COLO829 (cell line): ENCODE measurements around the gene ATP5F1D.
A peak's percentile ranks its signal among the peaks of the same experiment; 100 is the strongest.
"Not testable (repeated sequence)": the region's sequence is repeated elsewhere in the genome, so short reads cannot be mapped to it uniquely, and the experiment has no call there.

Experiments
- DNase-seq: peaks from one replicate; pipeline ENCODE4 v3.0.0; 2012; ENCODE audit warnings: low spot score

ATP5F1D gene

DNA sequence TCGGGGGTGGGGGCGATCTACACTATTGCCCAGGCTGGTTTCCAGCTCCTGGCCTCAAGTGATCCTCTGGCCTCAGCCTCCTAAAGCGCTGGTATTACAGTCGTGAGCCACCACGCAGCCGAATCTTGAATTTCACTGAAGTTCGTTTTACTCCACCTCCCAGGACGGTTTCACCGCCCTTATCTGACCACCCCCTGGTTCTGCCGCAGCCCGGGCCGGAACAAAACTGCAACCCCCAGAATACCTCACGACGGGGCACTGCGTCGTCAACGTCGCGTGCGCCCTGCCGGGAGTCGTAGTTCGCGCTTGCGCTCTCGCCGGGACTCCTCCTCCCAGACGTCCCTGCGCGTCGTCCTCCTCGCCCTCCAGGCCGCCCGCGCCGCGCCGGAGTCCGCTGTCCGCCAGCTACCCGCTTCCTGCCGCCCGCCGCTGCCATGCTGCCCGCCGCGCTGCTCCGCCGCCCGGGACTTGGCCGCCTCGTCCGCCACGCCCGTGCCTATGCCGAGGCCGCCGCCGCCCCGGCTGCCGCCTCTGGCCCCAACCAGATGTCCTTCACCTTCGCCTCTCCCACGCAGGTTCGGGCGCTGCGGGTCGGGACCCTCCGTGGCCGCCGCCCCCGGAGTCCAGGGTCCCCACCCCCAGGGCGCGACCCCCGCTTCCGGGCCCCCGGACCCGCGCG lies at the start of gene ATP5F1D:
TSS of gene ATP5F1D (plus strand) at position 335 of the 679 bp plus-strand sequence. CDS start at position 435, 100 bp downstream.
- peak; percentile 96 for DNase-seq

DNA sequence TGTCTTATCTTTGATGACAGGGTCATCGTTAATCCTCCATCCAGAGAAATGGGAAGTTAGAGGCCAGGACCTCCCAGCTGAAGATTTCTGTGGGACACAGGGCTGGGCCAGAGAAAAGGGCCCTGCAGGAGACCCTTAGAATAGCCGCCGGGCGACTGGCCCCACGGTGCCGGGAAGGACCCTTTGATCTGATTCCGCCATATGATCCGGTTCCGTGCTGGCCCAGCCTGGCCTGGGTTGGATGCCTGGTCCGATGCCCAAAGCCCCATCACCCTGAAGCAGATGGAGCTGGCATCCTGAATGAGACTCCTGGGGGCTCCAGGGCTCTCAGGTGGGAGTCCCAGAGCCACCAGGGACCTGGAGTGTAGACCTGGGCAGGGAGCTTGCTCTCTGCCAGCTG lies 42.0 kb upstream of the ATP5F1D start:
- DNase-seq = no peak

DNA sequence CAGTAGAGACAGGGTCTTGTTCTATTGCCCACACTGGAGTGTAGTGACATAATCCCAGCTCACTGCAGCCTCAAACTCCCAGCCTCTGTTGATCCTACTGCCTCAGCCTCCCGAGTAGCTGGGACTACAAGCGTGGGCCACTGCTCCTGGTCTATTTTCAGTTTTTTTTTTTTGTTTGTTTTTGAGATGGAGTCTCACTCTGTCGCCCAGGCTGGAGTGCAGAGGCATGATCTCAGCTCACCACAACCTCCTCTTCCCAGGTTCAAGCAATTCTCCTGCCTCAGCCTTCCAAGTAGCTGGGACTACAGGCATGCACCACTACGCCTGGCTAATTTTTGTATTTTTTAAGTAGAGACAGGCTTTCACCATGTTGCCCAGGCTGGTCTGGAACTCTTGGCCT lies 40.9 kb upstream of the ATP5F1D start:
- not testable (repeated sequence) for DNase-seq

DNA sequence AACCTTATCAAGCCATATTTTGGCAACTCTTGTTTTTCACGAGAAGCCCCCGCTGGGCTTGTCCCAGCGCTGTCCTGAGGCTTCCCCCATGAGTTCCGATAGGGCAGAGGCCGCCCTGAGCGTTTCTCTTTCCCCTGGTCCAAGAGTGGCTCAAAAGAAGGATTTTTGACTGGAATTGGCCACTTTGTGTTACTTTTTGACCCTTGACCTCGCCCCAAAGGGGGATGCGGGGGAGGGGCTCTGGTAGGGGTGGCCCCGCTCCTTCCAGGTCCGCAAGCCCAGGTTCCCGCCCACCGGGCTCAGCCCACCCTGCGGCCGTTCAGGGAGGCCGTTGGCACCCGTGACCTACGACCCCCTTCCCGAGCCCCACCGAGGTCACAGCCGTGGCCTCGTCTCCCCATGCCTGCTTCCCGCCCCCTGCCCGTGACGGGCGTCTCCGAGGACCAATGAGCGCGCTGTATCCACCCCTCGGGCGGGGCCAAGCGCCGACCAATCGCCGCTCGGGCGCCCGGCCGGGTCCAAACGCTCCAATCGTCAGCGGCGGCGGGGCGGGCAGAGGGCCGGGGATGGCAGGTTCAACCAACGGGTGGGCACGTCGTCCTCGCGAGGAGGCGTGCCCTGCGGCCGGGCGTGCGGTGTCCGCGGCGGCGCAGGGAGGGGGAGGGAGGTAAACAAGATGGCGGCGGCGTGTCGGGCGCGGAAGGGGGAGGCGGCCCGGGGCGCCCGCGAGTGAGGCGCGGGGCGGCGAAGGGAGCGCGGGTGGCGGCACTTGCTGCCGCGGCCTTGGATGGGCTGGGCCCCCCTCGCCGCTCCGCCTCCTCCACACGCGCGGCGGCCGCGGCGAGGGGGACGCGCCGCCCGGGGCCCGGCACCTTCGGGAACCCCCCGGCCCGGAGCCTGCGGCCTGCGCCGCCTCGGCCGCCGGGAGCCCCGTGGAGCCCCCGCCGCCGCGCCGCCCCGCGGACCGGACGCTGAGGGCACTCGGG lies 36.1 kb upstream of the ATP5F1D start, which contains the start of gene STK11:
TSS of gene STK11 (plus strand) at position 665 of the 986 bp plus-strand sequence. CDS start 1,136 bp downstream, outside the sequence.
- DNase-seq = peak; percentile 97

DNA sequence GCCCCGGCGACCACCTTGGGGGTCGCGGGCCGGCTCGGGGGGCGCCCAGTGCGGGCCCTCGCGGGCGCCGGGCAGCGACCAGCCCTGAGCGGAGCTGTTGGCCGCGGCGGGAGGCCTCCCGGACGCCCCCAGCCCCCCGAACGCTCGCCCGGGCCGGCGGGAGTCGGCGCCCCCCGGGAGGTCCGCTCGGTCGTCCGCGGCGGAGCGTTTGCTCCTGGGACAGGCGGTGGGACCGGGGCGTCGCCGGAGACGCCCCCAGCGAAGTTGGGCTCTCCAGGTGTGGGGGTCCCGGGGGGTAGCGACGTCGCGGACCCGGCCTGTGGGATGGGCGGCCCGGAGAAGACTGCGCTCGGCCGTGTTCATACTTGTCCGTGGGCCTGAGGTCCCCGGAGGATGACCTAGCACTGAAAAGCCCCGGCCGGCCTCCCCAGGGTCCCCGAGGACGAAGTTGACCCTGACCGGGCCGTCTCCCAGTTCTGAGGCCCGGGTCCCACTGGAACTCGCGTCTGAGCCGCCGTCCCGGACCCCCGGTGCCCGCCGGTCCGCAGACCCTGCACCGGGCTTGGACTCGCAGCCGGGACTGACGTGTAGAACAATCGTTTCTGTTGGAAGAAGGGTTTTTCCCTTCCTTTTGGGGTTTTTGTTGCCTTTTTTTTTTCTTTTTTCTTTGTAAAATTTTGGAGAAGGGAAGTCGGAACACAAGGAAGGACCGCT lies 35.2 kb upstream of the ATP5F1D start:
- no peak for DNase-seq

DNA sequence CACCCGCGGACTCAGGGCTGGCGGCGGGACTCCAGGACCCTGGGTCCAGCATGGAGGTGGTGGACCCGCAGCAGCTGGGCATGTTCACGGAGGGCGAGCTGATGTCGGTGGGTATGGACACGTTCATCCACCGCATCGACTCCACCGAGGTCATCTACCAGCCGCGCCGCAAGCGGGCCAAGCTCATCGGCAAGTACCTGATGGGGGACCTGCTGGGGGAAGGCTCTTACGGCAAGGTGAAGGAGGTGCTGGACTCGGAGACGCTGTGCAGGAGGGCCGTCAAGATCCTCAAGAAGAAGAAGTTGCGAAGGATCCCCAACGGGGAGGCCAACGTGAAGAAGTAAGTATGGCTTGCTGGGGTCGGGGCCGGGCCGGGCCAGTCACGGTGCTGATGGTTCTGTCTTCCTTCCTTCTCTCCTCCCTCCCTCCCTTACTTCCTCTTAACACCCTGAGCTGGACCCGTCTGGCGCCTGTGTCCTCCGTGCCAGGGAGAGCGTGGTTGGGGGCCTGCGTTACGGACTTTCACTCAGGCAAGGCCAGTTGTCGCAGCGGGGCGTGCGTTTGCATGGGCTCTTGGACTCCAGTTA lies 34.6 kb upstream of the ATP5F1D start:
- DNase-seq = no peak

DNA sequence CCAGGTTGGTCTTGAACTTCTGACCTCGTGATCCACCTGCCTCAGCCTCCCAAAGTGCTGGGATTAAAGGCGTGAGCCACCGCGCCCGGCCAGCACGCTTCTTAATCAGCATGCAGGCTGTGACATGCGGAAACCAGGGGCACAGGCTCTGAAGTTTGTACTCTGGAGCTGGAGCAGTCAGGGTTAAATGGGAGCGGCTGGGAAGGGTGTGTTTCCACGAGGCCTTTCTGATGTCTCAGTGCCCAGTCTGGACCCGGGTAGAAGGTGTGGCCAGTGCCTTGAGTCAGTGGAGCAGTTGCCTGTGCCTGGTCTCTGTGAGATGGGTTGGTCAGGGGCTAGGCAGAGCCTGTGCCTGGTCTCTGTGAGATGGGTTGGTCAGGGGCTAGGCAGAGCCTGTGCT lies 32.7 kb upstream of the ATP5F1D start:
- not testable (repeated sequence) for DNase-seq

DNA sequence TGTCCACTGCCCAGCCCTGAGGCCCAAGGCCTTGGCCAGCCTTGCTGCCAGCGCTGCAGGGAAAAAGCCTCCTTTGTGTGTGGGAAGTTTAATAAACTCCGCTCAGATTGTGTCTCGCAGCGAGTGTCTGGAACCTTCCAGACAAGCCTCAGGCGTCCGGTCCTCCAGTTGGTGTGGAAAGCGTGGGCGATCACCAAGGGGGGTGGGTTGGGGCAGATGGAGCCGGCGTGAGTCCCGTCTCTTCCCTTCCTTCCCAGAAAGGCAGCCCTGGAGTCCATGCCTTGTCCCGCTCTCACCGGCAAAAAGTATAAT lies 31.4 kb upstream of the ATP5F1D start:
- peak; percentile 11 for DNase-seq

DNA sequence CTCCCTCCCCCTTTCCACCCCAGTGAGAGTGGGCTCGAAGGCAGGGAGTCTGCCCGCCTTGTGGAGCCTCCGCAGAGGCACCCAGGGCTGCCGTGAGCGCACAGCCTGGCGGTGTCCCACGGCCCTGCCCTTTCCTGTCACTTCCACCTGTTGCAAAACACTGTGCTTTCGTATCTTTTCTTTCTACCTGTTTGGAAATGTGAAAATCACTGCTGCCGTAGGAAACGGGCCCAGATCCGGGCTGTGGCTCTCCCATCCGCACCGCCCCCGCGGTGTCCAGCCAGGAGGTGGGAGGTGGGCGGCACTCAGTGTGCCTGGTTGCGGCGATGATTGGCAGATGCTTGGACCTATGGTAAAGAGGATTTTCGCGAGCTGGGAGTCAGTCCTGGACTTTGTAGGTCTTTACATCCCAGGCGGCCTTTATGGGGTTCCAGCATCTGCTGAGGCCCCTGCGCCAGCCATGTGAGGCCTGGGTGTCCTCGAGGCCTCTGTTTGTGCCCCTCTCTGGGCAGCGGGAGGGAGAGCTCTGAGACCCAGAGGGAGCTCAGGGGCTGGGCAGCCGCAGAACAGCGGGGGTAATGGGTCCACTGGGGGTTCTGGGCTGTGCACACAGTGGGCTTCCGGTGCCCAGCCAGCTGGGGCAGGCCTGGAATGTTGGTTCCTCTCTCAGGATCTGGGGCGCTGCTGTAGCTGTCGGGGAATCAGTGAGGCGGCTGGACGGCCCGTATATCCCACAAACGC lies 29.9 kb upstream of the ATP5F1D start:
- no peak for DNase-seq

DNA sequence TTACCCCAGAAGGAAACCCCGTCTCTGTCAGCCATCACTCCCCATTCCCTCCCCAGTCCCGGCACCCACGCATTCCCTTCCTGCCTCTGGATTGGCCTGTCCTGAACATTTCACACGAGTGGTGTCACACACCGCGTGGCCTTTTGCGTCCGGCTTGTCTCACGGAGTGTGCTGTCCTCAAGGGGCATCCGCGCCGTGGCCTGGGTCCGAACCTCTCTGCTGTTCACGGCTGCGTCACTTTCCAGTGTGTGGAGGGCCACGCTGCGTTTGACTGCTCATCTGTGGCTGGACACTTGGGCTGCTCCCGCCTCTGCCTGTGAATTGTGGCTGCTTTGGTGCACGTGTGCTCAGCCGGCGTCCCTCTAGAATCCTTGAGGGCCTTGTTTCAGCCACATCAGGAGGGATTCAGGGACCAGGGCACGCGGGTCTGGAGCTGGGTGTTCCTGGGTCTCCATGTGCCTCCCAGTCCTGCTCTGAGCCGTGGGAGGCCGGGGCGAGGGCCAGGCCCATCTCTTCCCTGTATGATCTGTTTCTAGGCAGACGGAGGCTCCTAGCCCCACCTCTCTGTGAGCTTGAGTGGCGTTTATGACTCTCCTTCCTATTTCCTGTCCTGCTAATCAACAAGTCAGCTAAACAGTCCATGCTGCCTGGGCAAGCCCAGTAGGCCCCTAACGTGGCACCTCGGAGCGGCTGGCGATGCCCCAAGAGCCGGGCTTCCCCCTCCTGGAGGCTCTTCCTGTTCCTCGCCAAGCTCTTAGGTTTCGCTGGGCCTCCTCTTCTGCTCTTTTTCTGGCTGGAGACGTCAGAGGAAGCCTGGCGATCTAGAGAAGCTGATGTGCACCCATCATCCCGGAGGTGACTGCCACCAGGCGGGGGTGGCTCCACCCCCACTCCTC lies 27.9 kb upstream of the ATP5F1D start:
- DNase-seq = no peak

DNA sequence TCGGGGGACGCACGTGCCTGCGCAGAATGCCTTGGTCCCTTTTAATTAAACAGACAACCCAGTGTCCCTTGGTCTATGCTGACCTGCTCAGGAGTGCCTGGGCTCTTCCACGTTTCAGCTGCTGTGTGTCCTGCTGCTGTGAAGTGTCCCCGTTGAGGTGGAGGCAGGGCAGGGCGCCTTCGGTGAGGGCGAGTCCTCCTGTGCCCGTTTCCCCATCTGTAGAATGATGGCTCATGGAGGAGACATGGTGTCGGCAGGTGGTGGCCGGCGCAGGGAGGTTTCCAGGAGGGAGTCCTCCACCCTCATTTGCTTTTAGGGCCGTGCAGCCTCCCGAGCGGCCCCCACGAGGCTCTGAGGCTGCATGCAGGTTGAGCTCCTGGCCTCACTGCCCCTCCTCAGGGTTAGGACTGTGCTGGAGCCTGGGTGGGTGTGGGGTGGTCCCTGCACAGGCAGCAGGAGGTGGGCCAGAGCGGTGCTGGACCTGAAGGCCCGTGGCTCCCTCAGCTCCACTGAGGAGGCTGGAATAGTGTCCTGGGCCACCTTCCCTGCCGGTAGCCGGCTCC lies 27.2 kb upstream of the ATP5F1D start:
- DNase-seq = no peak

DNA sequence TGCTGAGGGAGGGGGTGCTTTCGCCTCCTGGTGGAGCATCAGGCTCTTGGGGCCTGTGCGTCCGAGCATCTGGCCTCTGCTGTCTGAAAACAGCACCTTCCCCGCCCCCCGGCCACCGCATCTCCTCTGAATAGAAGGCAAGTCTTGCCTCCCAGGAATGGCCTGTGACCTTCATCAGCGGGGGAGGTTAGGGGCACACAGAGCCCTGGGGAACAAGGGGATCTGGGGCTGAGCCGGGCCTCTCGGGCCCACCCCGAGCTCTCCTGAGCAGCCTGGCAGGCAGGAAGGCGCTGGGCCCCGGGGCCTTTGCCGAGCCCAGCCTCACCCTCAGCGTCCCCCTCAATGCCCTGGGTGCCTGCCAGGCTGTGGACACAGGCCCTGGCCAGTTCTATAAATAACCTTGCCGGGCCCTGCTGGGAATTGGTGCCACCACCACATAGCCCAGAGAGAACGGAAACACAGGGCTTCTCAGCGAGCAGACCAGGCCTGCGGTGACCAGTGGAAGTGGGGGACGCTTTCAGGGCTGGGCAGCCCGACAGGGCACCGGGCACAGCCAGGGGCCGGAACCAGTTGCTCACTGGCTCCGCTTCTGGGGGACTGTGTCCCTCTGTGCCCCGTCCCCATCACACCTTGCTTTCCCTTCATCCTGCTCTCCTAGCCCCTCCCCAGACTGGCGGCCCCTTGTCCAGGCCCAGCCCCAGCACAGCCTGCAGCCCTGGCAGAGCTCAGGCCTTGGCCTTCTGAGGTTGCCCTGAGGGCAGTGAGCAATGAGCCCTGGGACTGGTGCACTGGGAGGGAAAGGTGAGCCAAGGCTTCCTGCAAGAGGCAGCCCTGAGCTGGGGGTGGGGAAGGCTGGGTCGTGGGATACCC lies 26.5 kb upstream of the ATP5F1D start:
- no peak for DNase-seq

DNA sequence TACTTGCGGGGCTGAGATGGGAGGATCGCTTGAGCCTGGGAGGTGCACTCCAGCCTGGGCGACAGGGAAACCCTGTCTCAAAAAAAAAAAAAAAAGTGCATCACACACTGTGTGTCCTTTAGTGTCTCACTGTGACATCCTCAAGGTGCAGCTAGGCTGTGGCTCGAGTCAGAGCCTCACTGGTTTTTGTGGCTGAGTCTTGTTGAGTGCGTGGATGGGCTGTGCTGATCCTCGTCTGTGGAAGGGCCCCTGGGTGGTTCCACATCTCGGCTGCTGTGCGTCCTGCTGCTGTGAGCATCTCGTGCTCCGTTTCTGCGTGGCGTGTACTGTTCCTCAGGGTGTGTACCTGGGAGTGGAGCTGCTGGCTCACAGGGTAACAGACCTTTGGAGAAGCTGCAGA lies 24.8 kb upstream of the ATP5F1D start:
- no peak for DNase-seq

DNA sequence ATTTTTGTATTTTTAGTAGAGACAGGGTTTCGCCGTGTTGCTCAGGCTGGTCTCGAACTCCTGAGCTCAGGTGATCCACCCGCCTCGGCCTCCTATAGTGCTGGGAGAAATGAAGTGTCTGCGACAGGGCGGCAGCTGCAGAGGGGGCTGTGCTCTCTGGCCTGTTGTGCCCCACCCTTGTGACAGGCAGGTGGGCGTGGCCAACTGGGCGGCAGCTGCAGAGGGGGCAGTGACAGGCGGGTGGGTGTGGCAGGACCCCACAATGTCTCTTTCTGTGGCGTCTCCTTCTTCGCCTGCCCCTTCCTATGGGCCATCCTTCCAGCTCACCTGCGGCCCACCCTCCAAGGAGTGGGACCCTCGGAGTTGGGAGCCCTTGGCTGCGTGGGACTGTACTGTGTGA lies 24.2 kb upstream of the ATP5F1D start:
- no peak for DNase-seq

DNA sequence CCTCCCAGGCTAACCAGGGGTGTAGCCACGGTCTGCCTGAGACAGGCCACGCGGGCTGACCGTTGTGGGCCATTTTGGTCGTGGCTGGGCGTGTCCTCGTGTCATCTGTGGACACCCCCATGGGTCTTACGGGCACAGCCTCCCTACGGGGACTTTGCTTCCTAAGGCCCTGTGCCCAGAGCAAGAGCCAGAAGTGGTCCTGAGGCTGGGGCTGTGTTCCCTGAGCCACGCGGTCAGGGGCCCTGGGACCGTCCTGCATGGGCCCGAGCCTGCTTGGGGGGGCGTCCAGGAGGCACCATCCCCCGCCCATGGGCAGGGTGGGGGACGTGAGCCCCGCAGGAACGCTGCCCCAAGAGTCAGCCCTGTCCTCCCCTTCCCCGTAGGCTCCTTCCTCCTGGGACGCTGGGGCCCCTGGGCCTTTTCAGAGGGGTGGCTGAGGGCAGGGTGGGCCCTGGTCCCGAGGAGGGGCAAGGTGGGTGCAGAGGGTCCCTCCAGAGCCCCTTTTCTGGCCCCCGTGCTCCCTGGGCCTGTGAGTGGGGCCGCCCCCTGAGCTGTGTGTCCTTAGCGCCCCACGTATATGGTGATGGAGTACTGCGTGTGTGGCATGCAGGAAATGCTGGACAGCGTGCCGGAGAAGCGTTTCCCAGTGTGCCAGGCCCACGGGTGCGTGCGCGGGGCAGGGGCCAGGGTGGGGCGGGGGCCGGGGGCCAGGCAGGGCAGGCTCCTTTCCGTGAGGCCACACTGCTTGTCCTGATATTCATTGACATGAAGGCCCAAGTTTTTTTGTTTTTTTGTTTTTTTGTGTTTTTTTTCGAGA lies 22.6 kb upstream of the ATP5F1D start:
- DNase-seq = no peak

DNA sequence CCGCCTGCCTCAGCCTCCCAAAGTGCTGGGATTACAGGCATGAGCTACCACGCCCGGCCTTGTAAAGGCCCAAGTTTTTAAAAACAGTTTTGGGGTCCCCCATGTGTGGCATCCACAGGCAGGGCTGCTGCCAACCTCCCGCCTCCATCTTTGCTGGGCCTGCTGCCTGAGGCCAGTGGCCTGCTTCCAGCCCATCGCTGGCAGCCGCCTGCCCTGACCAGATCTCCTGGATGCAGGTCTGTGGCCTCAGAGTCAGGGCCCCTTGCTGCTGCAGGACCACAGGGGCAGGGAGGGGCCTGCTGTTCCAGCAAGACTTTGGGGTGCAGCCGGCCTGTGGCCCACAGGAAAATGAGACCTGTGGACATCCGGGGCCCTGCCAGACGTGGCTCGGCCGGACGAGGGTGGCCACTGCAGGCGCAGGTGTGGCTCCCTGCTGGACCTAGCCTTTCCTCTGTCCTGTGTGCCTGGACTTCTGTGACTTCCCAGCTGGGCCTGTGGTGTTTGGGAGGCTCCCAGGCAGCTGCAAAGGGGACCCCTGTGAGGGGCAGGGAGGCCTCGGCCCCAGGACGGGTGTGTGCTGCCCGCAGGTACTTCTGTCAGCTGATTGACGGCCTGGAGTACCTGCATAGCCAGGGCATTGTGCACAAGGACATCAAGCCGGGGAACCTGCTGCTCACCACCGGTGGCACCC lies 21.6 kb upstream of the ATP5F1D start:
- no peak for DNase-seq

DNA sequence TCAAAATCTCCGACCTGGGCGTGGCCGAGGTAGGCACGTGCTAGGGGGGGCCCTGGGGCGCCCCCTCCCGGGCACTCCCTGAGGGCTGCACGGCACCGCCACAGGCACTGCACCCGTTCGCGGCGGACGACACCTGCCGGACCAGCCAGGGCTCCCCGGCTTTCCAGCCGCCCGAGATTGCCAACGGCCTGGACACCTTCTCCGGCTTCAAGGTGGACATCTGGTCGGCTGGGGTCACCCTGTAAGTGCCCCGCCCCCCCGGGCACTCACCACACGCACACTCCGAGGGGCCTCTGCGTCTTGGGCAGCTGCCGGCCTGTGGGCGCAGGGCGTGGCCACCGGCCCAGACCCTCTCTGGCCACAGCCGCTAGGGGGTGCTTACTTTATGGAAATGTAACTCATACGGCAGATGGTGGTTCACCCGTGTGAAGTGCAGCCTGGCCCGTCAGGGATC lies 21.0 kb upstream of the ATP5F1D start:
- DNase-seq = no peak
